Esophagus muscularis mucosa (tissue), 3 donors: ENCODE measurements around the gene PARVB.

ENCODE experiments used
- EP300 ChIP-seq: sonication (generic); formaldehyde crosslinking; IDR thresholded peaks from one replicate; pipeline ENCODE4 v1.6.1; 2017; ENCODE audit warnings: antibody characterized with exemption
- TF ChIP-seq, protein P1 (sequence below), 3 experiments: fragments of 200-600 bp in 2 of 3; fragments of 450-650 bp in 1 of 3; sonication (generic) in 2 of 3; IDR thresholded peaks; one replicate each; pipeline ENCODE4 v1.5.1; 2017 to 2019; ENCODE audit warnings: antibody characterized with exemption in 3 of 3, mild to moderate bottlenecking in 2 of 3, moderate library complexity in 1 of 3

DNA sequence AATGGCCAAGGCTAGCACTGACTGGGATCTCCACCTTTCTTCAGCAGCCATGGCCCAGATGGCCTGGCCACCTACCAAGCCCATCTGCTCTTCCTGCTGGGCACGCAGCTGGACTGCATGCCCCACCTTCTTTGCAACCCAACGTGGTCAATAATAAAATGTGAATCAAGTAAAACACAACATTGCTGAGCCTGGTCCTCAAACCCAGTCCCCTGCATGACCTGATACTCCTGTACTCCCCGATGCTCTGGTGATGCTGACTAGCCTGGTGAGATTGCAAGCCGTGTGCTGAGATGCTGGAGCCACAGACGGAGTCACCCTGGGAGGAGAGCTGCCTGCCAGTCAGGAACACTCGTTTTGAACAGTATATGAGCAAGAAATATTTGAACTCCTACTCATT lies 190.7 kb downstream of the PARVB start:
- TF ChIP-seq, protein P1, sequence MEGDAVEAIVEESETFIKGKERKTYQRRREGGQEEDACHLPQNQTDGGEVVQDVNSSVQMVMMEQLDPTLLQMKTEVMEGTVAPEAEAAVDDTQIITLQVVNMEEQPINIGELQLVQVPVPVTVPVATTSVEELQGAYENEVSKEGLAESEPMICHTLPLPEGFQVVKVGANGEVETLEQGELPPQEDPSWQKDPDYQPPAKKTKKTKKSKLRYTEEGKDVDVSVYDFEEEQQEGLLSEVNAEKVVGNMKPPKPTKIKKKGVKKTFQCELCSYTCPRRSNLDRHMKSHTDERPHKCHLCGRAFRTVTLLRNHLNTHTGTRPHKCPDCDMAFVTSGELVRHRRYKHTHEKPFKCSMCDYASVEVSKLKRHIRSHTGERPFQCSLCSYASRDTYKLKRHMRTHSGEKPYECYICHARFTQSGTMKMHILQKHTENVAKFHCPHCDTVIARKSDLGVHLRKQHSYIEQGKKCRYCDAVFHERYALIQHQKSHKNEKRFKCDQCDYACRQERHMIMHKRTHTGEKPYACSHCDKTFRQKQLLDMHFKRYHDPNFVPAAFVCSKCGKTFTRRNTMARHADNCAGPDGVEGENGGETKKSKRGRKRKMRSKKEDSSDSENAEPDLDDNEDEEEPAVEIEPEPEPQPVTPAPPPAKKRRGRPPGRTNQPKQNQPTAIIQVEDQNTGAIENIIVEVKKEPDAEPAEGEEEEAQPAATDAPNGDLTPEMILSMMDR (IDR thresholded peaks at IDR 0.05), result no peak
- no peak for TF ChIP-seq EP300
